IMR-90 (cell line): ENCODE results near the gene CRABP1.

ENCODE experiments used
- CTCF ChIP-seq: conservative IDR thresholded peaks from 2 replicates; pipeline ENCODE4 v1.5.1; 2012; ENCODE audit warnings: mild to moderate bottlenecking, low read depth, low read length, improper control_type of control experiment
- MXI1 ChIP-seq: IDR thresholded peaks from 2 replicates; pipeline ENCODE4 v1.6.1; 2012; ENCODE audit warnings: low read depth, mild to moderate bottlenecking, low read length, moderate library complexity, borderline replicate concordance
- POLR2A ChIP-seq: IDR thresholded peaks from 2 replicates; pipeline ENCODE4 v1.6.1; 2012; ENCODE audit warnings: mild to moderate bottlenecking, low read depth, low read length
- RAD21 ChIP-seq: IDR thresholded peaks from 2 replicates; pipeline ENCODE4 v1.6.1; 2012; ENCODE audit warnings: low read length, improper control_type of control experiment

GRCh38 chr15:78292219-78292618, 47.9 kb upstream of the CRABP1 start:
- no peak for TF ChIP-seq MXI1
- no peak for TF ChIP-seq POLR2A
- TF ChIP-seq CTCF, result no peak
- TF ChIP-seq RAD21, result no peak
